WTC11 (cell line): ENCODE data around the gene LHPP. TPM values are rescaled to one million over a fixed set of nuclear protein-coding genes. Genes with fewer than 3 reads are reported as not detected.

ENCODE experiments used
- ATAC-seq: fragments of 200-7000 bp; cut with Tn5 transposase; 2 replicates; pipeline ENCODE4 v1.10.0; 2021; ENCODE audit warnings: mild to moderate bottlenecking, moderate library complexity
- CTCF ChIA-PET: fragments of 300-600 bp; sonication (Branson Sonifier 250); formaldehyde crosslinking; loops from one replicate; lab custom pipeline; 2021; ENCODE audit warnings: antibody characterized with exemption; lab: Charles Lee
- POLR2A ChIA-PET: fragments of 350-600 bp; sonication (Branson Sonifier 250); formaldehyde crosslinking; loops from one replicate; lab custom pipeline; 2021; ENCODE audit warnings: antibody characterized with exemption; lab: Charles Lee
- DNase-seq: peaks from one replicate; pipeline ENCODE4 v3.0.0; 2021; ENCODE audit warnings: low spot score
- H3K27ac Mint-ChIP-seq: 2 replicates; pipeline ENCODE4 v1.8.0; 2021; ENCODE audit warnings: mixed read lengths
- H3K27me3 Mint-ChIP-seq: 2 replicates; pipeline ENCODE4 v1.8.0; 2021; ENCODE audit warnings: low read depth, mild to moderate bottlenecking, moderate library complexity, mixed read lengths
- H3K36me3 Mint-ChIP-seq: 2 replicates; pipeline ENCODE4 v1.8.0; 2021; ENCODE audit warnings: mixed read lengths
- H3K4me1 Mint-ChIP-seq: 2 replicates; pipeline ENCODE4 v1.8.0; 2022; ENCODE audit warnings: mixed read lengths
- H3K4me3 Mint-ChIP-seq: 2 replicates; pipeline ENCODE4 v1.8.0; 2021; ENCODE audit warnings: mild to moderate bottlenecking, moderate library complexity, mixed read lengths
- H3K9me3 Mint-ChIP-seq: 2 replicates; pipeline ENCODE4 v1.8.0; 2021; ENCODE audit warnings: mixed read lengths
- CBFB ChIP-seq: sonication (generic); formaldehyde crosslinking; IDR thresholded peaks from 2 replicates; pipeline ENCODE4 v1.8.1; 2022; ENCODE audit warnings: mild to moderate bottlenecking, low read depth, missing genetic modification reagents
- ELF4 ChIP-seq: sonication (generic); formaldehyde crosslinking; IDR thresholded peaks from 2 replicates; pipeline ENCODE4 v1.8.1; 2022; ENCODE audit warnings: low read depth, mild to moderate bottlenecking, moderate library complexity, missing genetic modification reagents
- ETV6 ChIP-seq: sonication (generic); formaldehyde crosslinking; IDR thresholded peaks from 2 replicates; pipeline ENCODE4 v1.8.1; 2022; ENCODE audit warnings: mild to moderate bottlenecking, missing genetic modification reagents
- GABPB1 ChIP-seq: sonication (generic); formaldehyde crosslinking; IDR thresholded peaks from 2 replicates; pipeline ENCODE4 v1.8.1; 2023; ENCODE audit warnings: mild to moderate bottlenecking, missing genetic modification reagents
- NFE2L1 ChIP-seq: sonication (generic); formaldehyde crosslinking; IDR thresholded peaks from 2 replicates; pipeline ENCODE4 v1.8.1; 2023; ENCODE audit warnings: missing genetic modification reagents
- NR3C1 ChIP-seq: sonication (generic); formaldehyde crosslinking; conservative IDR thresholded peaks from 2 replicates; pipeline ENCODE4 v1.8.1; 2023; ENCODE audit warnings: low read depth, mild to moderate bottlenecking, missing genetic modification reagents
- TEAD4 ChIP-seq: sonication (generic); formaldehyde crosslinking; IDR thresholded peaks from 2 replicates; pipeline ENCODE4 v1.8.0; 2022; ENCODE audit warnings: mild to moderate bottlenecking, missing genetic modification reagents
- total RNA-seq: library from RNA; stranded (reverse); gene quantifications from 3 replicates; pipeline ENCODE4 v1.2.3, GENCODE V29; 2021
- TF ChIP-seq, protein P1 (sequence below): sonication (generic); formaldehyde crosslinking; IDR thresholded peaks from 2 replicates; pipeline ENCODE4 v1.8.1; 2023; ENCODE audit warnings: mild to moderate bottlenecking, missing genetic modification reagents
- TF ChIP-seq, protein P2 (sequence below): sonication (generic); formaldehyde crosslinking; IDR thresholded peaks from 2 replicates; pipeline ENCODE4 v1.8.0; 2022; ENCODE audit warnings: missing genetic modification reagents
- TF ChIP-seq, protein P3 (sequence below): sonication (generic); formaldehyde crosslinking; IDR thresholded peaks from 2 replicates; pipeline ENCODE4 v1.8.1; 2023; ENCODE audit warnings: mild to moderate bottlenecking, missing genetic modification reagents, borderline replicate concordance
- TF ChIP-seq, protein P4 (sequence below): sonication (generic); formaldehyde crosslinking; IDR thresholded peaks from 2 replicates; pipeline ENCODE4 v1.8.0; 2022; ENCODE audit warnings: mild to moderate bottlenecking, missing genetic modification reagents
- TF ChIP-seq, protein P5 (sequence below): fragments of 200-600 bp; IDR thresholded peaks from 2 replicates; pipeline ENCODE4 v1.8.0; 2022; ENCODE audit warnings: antibody characterized with exemption
- TF ChIP-seq, protein P6 (sequence below): sonication (generic); formaldehyde crosslinking; IDR thresholded peaks from 2 replicates; pipeline ENCODE4 v1.8.1; 2022; ENCODE audit warnings: low read depth, mild to moderate bottlenecking, moderate library complexity, missing genetic modification reagents, borderline replicate concordance

LHPP gene
- total RNA-seq, 1 experiment from 2014 or later: 33.2 TPM

DNA sequence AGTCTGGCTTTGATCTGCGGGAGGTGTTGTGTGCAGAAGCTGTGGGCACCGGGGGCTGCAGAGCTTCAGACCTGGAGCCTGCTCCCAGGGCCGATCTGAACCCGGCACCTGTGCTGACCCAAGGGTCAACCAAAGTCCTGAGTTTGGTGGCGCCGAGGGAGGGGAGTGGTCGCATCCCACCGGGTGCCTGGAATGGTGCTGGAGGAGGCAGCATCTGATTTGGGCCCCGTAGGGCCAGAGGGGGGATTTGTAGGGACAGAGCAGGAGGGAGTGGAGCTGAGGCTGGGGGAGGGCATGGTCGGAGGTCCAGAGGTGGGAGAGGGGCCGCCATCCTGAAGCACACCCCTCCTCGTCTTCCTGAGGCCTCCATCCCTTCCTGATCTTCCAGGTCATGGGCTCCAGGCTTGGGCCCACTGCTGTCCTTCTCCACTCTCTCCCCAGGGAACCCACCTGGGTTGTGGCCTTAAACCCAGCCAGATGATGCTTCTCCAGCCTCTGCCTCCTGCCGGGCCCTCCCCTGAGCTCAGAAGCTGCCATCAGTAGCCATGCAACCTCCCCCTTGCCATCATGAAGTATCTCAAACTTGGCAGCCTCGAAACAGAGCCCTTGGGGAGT lies 112.9 kb downstream of the LHPP start:
- Mint-ChIP-seq H3K4me1 (0 out of 2 replicates have a peak, but pooled peaks cover 3% of the 10 kb centered on the region), H3K36me3 (peaks cover 9% of the 10 kb centered on the region; the same call in 1 of the 2 replicates), H3K4me3 (no peak overlapping the region), H3K27ac (no peak overlapping the region), H3K9me3 (peaks cover 9% of the 10 kb centered on the region), H3K27me3 (no peaks in the 10 kb centered on the region; the same call in 1 of the 2 replicates)
- DNase-seq: no peak
- ChIA-PET CTCF (interaction anchor here (0.6 to 1.8 kb wide), 3 partner anchors 9 to 583 kb away, joined by 3 to 4 read pairs (median 4); no protein-coding TSS in a partner anchor), POLR2A (no interaction called here)
- ATAC-seq: no peak
- TF ChIP-seq TEAD4 (CRISPR knock-in tag) (no peak), ETV6 (CRISPR knock-in tag) (no peak), NFE2L1 (CRISPR knock-in tag) (no peak), CBFB (CRISPR knock-in tag) (no peak), NR3C1 (no peak), ELF4 (no peak), GABPB1 (CRISPR knock-in tag) (no peak)
- TF ChIP-seq, protein P1, sequence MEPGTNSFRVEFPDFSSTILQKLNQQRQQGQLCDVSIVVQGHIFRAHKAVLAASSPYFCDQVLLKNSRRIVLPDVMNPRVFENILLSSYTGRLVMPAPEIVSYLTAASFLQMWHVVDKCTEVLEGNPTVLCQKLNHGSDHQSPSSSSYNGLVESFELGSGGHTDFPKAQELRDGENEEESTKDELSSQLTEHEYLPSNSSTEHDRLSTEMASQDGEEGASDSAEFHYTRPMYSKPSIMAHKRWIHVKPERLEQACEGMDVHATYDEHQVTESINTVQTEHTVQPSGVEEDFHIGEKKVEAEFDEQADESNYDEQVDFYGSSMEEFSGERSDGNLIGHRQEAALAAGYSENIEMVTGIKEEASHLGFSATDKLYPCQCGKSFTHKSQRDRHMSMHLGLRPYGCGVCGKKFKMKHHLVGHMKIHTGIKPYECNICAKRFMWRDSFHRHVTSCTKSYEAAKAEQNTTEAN (CRISPR knock-in tag): no peak
- TF ChIP-seq, protein P2, sequence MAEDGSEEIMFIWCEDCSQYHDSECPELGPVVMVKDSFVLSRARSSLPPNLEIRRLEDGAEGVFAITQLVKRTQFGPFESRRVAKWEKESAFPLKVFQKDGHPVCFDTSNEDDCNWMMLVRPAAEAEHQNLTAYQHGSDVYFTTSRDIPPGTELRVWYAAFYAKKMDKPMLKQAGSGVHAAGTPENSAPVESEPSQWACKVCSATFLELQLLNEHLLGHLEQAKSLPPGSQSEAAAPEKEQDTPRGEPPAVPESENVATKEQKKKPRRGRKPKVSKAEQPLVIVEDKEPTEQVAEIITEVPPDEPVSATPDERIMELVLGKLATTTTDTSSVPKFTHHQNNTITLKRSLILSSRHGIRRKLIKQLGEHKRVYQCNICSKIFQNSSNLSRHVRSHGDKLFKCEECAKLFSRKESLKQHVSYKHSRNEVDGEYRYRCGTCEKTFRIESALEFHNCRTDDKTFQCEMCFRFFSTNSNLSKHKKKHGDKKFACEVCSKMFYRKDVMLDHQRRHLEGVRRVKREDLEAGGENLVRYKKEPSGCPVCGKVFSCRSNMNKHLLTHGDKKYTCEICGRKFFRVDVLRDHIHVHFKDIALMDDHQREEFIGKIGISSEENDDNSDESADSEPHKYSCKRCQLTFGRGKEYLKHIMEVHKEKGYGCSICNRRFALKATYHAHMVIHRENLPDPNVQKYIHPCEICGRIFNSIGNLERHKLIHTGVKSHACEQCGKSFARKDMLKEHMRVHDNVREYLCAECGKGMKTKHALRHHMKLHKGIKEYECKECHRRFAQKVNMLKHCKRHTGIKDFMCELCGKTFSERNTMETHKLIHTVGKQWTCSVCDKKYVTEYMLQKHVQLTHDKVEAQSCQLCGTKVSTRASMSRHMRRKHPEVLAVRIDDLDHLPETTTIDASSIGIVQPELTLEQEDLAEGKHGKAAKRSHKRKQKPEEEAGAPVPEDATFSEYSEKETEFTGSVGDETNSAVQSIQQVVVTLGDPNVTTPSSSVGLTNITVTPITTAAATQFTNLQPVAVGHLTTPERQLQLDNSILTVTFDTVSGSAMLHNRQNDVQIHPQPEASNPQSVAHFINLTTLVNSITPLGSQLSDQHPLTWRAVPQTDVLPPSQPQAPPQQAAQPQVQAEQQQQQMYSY (CRISPR knock-in tag): no peak
- TF ChIP-seq, protein P3, sequence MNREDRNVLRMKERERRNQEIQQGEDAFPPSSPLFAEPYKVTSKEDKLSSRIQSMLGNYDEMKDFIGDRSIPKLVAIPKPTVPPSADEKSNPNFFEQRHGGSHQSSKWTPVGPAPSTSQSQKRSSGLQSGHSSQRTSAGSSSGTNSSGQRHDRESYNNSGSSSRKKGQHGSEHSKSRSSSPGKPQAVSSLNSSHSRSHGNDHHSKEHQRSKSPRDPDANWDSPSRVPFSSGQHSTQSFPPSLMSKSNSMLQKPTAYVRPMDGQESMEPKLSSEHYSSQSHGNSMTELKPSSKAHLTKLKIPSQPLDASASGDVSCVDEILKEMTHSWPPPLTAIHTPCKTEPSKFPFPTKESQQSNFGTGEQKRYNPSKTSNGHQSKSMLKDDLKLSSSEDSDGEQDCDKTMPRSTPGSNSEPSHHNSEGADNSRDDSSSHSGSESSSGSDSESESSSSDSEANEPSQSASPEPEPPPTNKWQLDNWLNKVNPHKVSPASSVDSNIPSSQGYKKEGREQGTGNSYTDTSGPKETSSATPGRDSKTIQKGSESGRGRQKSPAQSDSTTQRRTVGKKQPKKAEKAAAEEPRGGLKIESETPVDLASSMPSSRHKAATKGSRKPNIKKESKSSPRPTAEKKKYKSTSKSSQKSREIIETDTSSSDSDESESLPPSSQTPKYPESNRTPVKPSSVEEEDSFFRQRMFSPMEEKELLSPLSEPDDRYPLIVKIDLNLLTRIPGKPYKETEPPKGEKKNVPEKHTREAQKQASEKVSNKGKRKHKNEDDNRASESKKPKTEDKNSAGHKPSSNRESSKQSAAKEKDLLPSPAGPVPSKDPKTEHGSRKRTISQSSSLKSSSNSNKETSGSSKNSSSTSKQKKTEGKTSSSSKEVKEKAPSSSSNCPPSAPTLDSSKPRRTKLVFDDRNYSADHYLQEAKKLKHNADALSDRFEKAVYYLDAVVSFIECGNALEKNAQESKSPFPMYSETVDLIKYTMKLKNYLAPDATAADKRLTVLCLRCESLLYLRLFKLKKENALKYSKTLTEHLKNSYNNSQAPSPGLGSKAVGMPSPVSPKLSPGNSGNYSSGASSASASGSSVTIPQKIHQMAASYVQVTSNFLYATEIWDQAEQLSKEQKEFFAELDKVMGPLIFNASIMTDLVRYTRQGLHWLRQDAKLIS (CRISPR knock-in tag): no peak
- TF ChIP-seq, protein P4, sequence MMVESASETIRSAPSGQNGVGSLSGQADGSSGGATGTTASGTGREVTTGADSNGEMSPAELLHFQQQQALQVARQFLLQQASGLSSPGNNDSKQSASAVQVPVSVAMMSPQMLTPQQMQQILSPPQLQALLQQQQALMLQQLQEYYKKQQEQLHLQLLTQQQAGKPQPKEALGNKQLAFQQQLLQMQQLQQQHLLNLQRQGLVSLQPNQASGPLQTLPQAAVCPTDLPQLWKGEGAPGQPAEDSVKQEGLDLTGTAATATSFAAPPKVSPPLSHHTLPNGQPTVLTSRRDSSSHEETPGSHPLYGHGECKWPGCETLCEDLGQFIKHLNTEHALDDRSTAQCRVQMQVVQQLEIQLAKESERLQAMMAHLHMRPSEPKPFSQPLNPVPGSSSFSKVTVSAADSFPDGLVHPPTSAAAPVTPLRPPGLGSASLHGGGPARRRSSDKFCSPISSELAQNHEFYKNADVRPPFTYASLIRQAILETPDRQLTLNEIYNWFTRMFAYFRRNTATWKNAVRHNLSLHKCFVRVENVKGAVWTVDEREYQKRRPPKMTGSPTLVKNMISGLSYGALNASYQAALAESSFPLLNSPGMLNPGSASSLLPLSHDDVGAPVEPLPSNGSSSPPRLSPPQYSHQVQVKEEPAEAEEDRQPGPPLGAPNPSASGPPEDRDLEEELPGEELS (CRISPR knock-in tag): no peak
- TF ChIP-seq, protein P5, sequence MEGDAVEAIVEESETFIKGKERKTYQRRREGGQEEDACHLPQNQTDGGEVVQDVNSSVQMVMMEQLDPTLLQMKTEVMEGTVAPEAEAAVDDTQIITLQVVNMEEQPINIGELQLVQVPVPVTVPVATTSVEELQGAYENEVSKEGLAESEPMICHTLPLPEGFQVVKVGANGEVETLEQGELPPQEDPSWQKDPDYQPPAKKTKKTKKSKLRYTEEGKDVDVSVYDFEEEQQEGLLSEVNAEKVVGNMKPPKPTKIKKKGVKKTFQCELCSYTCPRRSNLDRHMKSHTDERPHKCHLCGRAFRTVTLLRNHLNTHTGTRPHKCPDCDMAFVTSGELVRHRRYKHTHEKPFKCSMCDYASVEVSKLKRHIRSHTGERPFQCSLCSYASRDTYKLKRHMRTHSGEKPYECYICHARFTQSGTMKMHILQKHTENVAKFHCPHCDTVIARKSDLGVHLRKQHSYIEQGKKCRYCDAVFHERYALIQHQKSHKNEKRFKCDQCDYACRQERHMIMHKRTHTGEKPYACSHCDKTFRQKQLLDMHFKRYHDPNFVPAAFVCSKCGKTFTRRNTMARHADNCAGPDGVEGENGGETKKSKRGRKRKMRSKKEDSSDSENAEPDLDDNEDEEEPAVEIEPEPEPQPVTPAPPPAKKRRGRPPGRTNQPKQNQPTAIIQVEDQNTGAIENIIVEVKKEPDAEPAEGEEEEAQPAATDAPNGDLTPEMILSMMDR: no peak
- TF ChIP-seq, protein P6, sequence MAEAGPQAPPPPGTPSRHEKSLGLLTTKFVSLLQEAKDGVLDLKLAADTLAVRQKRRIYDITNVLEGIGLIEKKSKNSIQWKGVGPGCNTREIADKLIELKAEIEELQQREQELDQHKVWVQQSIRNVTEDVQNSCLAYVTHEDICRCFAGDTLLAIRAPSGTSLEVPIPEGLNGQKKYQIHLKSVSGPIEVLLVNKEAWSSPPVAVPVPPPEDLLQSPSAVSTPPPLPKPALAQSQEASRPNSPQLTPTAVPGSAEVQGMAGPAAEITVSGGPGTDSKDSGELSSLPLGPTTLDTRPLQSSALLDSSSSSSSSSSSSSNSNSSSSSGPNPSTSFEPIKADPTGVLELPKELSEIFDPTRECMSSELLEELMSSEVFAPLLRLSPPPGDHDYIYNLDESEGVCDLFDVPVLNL (CRISPR knock-in tag): no peak
